Astrocyte of the cerebellum (primary cell): ENCODE measurements around the gene PRELID1.
A peak's percentile ranks its signal among the peaks of the same experiment; 100 is the strongest.

Source experiments
- DNase-seq: peaks from one replicate; pipeline ENCODE4 v3.0.0-alpha.2; 2011; ENCODE audit warnings: low read depth
- H3K4me3 ChIP-seq: 2 replicates; pipeline ENCODE4 v1.5.1; 2011; ENCODE audit warnings: mild to moderate bottlenecking, low read depth, low read length, moderate library complexity
- CTCF ChIP-seq: IDR thresholded peaks from 2 replicates; pipeline ENCODE4 v1.5.1; 2012; ENCODE audit warnings: low read length, low read depth, moderate library complexity, mild to moderate bottlenecking; ENCODE audit errors: missing control alignments
- in situ Hi-C: cut with HindIII; loops from 2 replicates; pipeline ENCODE4 v1.10.0; 2017; ENCODE audit warnings: low sequenced_read_pairs

The PRELID1 gene

GRCh38 chr5:177313561-177314259 is 10.1 kb downstream of the PRELID1 start:
- no peak for TF ChIP-seq CTCF
- in situ Hi-C loops: no loop called here
- H3K4me3 ChIP-seq: no peak overlapping the region
- no peak for DNase-seq

- in situ Hi-C loops: no loop called here
- DNase-seq: no peak
- no peak for TF ChIP-seq CTCF
- no peak overlapping the region for H3K4me3 ChIP-seq
Observed at GRCh38 chr5:177314376-177315342, 11.1 kb downstream of the PRELID1 start.

GRCh38 chr5:177315411-177315810 is 11.8 kb downstream of the PRELID1 start:
- H3K4me3 ChIP-seq: no peak overlapping the region
- in situ Hi-C loops: no loop called here
- TF ChIP-seq CTCF: no peak

GRCh38 chr5:177316005-177316404 is 12.4 kb downstream of the PRELID1 start:
- no peak for DNase-seq
- in situ Hi-C loops: no loop called here
- H3K4me3 ChIP-seq: no peak overlapping the region
- no peak for TF ChIP-seq CTCF

More at GRCh38 chr5:177315411-177315810, 11.8 kb downstream of the PRELID1 start:
- DNase-seq: no peak

- peak; percentile 65 for DNase-seq
- peak; percentile 90 for TF ChIP-seq CTCF
- in situ Hi-C loops: no loop called here
- H3K4me3 ChIP-seq: no peak overlapping the region
Observed at GRCh38 chr5:177317959-177318377, 14.4 kb downstream of the PRELID1 start.

GRCh38 chr5:177319913-177320588 is 16.5 kb downstream of the PRELID1 start:
- in situ Hi-C loops: loop anchor here (5.0 kb wide), 2 partner anchors 42 to 127 kb away; partner anchors contain the start of gene PRR7
- no peak for TF ChIP-seq CTCF
- DNase-seq: no peak
- H3K4me3 ChIP-seq: no peak overlapping the region
